K562 (cell line): Measurements from ENCODE around the gene SIM1. TPM values are rescaled to one million over a fixed set of nuclear protein-coding genes. Genes with fewer than 3 reads are reported as not detected.

ENCODE experiments used
- ATAC-seq: fragments of 200-7000 bp; cut with Tn5 transposase; 3 replicates; pipeline ENCODE4 v1.9.1; 2020; ENCODE audit warnings: moderate library complexity
- BruUV-seq: library from RNA; stranded (reverse); fragments of 400-500 nt; replicated peaks from 2 replicates; lab custom pipeline; 2021; lab: Mats Ljungman, UMichigan
- CTCF ChIA-PET: fragments of 300-600 bp; formaldehyde crosslinking; extraction: SDS; loops from one replicate; lab custom pipeline; 2021; ENCODE audit warnings: low intra/inter-chr PET ratio; lab: Yijun Ruan, JAX
- POLR2A ChIA-PET: fragments of 300-600, 350-650 bp; sonication (Branson Sonifier 250); formaldehyde crosslinking; extraction: SDS; loops from one replicate; lab custom pipeline; 2021; ENCODE audit warnings: antibody characterized with exemption, inconsistent platforms; lab: Yijun Ruan, JAX
- DNase-seq, 4 experiments: peaks; one replicate each; pipeline versions ENCODE4 v3.0.0 to v3.0.0-alpha.2; 2011 to 2018; ENCODE audit warnings: low spot score in 3 of 4, mixed read lengths in 3 of 4; ENCODE audit errors: extremely low read depth in 1 of 4
- FAIRE-seq: peaks from 2 replicates; lab custom pipeline; 2011; peaks lifted over from hg19 to GRCh38; lab: Jason Lieb, UNC
- H2AFZ ChIP-seq: 2 replicates; pipeline ENCODE4 v1.6.0; 2011; ENCODE audit warnings: low read depth, low read length, control low read depth, inconsistent platforms
- H3K27ac ChIP-seq: fragments of 200-600 bp; 3 replicates; pipeline ENCODE4 v1.8.0; 2011; ENCODE audit warnings: low read depth, mild to moderate bottlenecking, control low read depth, inconsistent platforms, low read length, moderate library complexity, mixed read lengths; ENCODE audit errors: extremely low read depth
- H3K27me3 ChIP-seq, 2 experiments: fragments of 300-600 bp in 1 of 2; 2 replicates in 1 of 2; 3 replicates in 1 of 2; pipeline versions ENCODE4 v1.6.0 to v1.8.0; 2011; ENCODE audit warnings: inconsistent platforms in 2 of 2, low read length in 2 of 2, mild to moderate bottlenecking in 1 of 2, mixed read lengths in 1 of 2, moderate library complexity in 1 of 2; ENCODE audit not compliant: control insufficient read depth in 2 of 2, insufficient read depth in 2 of 2
- H3K36me3 ChIP-seq: fragments of 300-600 bp; 3 replicates; pipeline ENCODE4 v1.8.0; 2011; ENCODE audit warnings: mild to moderate bottlenecking, low read length, inconsistent platforms; ENCODE audit not compliant: control insufficient read depth, insufficient read depth
- H3K4me1 ChIP-seq, 2 experiments: fragments of 200-600 bp in 1 of 2; replicated peaks in 1 of 2; 2 replicates in 1 of 2; 3 replicates in 1 of 2; pipeline versions ENCODE4 v1.5.1 to v1.8.0; 2011; ENCODE audit warnings: inconsistent platforms in 2 of 2, low read length in 2 of 2, mild to moderate bottlenecking in 1 of 2, mixed read lengths in 1 of 2, moderate library complexity in 1 of 2; ENCODE audit not compliant: control insufficient read depth in 2 of 2, insufficient read depth in 2 of 2
- H3K4me2 ChIP-seq: 2 replicates; pipeline ENCODE4 v1.6.1; 2011; ENCODE audit warnings: low read length, control low read depth, inconsistent platforms, mixed read lengths; ENCODE audit not compliant: insufficient read depth
- H3K4me3 ChIP-seq: fragments of 200-600 bp; sonication (generic), shearing (Covaris generic); 2 replicates; pipeline ENCODE4 v1.5.1; 2016; ENCODE audit warnings: control low read depth, inconsistent platforms
- H3K79me2 ChIP-seq: fragments of 200-600 bp; 3 replicates; pipeline ENCODE4 v1.8.0; 2011; ENCODE audit warnings: low read length, inconsistent platforms; ENCODE audit not compliant: control insufficient read depth, insufficient read depth
- H3K9ac ChIP-seq, 2 experiments: 2 replicates each; pipeline versions ENCODE4 v1.6.0 to v1.6.1; 2011; ENCODE audit warnings: low read depth in 2 of 2, low read length in 2 of 2, control low read depth in 1 of 2, inconsistent platforms in 1 of 2, mild to moderate bottlenecking in 1 of 2, mixed read lengths in 1 of 2; ENCODE audit not compliant: insufficient read depth in 1 of 2
- H3K9me1 ChIP-seq: one replicate; pipeline ENCODE4 v1.6.0; 2011; ENCODE audit warnings: inconsistent platforms, mild to moderate bottlenecking, low read length, moderate library complexity; ENCODE audit not compliant: control insufficient read depth, insufficient read depth
- H3K9me3 ChIP-seq: replicated peaks from 2 replicates; pipeline ENCODE4 v1.5.1; 2011; ENCODE audit warnings: low read depth, low read length, inconsistent platforms; ENCODE audit not compliant: control insufficient read depth, insufficient read depth
- H4K20me1 ChIP-seq: replicated peaks from 2 replicates; pipeline ENCODE4 v1.6.1; 2011; ENCODE audit warnings: low read length, inconsistent platforms, mixed read lengths; ENCODE audit not compliant: control insufficient read depth, insufficient read depth
- CBX8 ChIP-seq: fragments of 200-600 bp; sonication (generic); IDR thresholded peaks from 2 replicates; pipeline ENCODE4 v1.6.1; 2012; ENCODE audit warnings: borderline replicate concordance, mixed run types, low read depth, mild to moderate bottlenecking, moderate library complexity, mixed read lengths, low read length, control low read depth, inconsistent platforms; ENCODE audit not compliant: poor library complexity, severe bottlenecking; ENCODE audit errors: extremely low read depth
- FOXA3 ChIP-seq, 2 experiments: fragments of 450-650 bp in 1 of 2; sonication (generic) in 1 of 2; formaldehyde crosslinking; IDR thresholded peaks in 1 of 2; conservative IDR thresholded peaks in 1 of 2; 2 replicates each; pipeline versions ENCODE4 v1.4.0 to v1.8.0; 2020 to 2022; ENCODE audit warnings: mild to moderate bottlenecking in 2 of 2, missing genetic modification reagents in 1 of 2
- HMGN3 ChIP-seq: IDR thresholded peaks from 2 replicates; pipeline ENCODE4 v1.6.1; 2011; ENCODE audit warnings: borderline replicate concordance, low read depth, mild to moderate bottlenecking, mixed read lengths, low read length; ENCODE audit not compliant: insufficient read length; ENCODE audit errors: extremely low read depth
- SOX6 ChIP-seq: fragments of 450-650 bp; IDR thresholded peaks from 2 replicates; pipeline ENCODE4 v1.6.1; 2014; ENCODE audit warnings: mild to moderate bottlenecking
- SPI1 ChIP-seq: IDR thresholded peaks from 2 replicates; pipeline ENCODE4 v1.6.1; 2011; ENCODE audit warnings: low read depth, low read length, control low read depth, borderline replicate concordance
- ZNF780A ChIP-seq: fragments of 250-450 bp; sonication (Bioruptor Pico); IDR thresholded peaks from 2 replicates; pipeline ENCODE4 v1.5.0; 2021; ENCODE audit warnings: mild to moderate bottlenecking
- WGBS: fragments of 100-300 bp; shearing (Covaris generic); methylation state at CpG from one replicate; pipeline ENCODE4 v1.1.6; 2016; ENCODE audit warnings: low coverage, mixed read lengths; ENCODE audit not compliant: insufficient coverage; ENCODE audit errors: missing lambda C conversion rate; 5-methylcytosine and 5-hydroxymethylcytosine counted together
- in situ Hi-C: fragments of 300-500 bp; cut with MboI; formaldehyde crosslinking; loops from 4 replicates; pipeline ENCODE4 v1.15.0; 2018; ENCODE audit warnings: inconsistent platforms, mixed read lengths
- intact Hi-C: fragments of 100-400 bp; cut with micrococcal nuclease; formaldehyde crosslinking; loops from 2 replicates; pipeline ENCODE4 v1.14.2; 2022
- polyA plus RNA-seq, 8 experiments: library from polyadenylated mRNA; depleted of rRNA in 4 of 8; stranded (reverse) in 5 of 8; unstranded in 3 of 8; fragments of >200 nt; fragmentation: Nextera tagmentation in 2 of 8; fragmentation: Illumina TruSeq in 1 of 8; extraction: Ambion mirVana in 2 of 8; extraction: Trizol in 1 of 8; gene quantifications; 2 replicates each; pipeline versions ENCODE4 v1.2.1 to v1.2.3, GENCODE V29; 2011 to 2014; ENCODE audit warnings: inconsistent platforms in 1 of 8, missing spikeins in 1 of 8
- total RNA-seq, 7 experiments: library from RNA; depleted of rRNA in 6 of 7; stranded (reverse); fragments of >200 nt in 6 of 7; fragmentation: Illumina TruSeq in 2 of 7; extraction: Trizol in 2 of 7; gene quantifications; 2 replicates each; pipeline versions ENCODE4 v1.2.1 to v1.2.3, GENCODE V29; 2011 to 2021; ENCODE audit warnings: low replicate concordance in 1 of 7
- TF ChIP-seq, protein P1 (sequence below): fragments of 450-650 bp; formaldehyde crosslinking; IDR thresholded peaks from 2 replicates; pipeline ENCODE4 v1.4.0; 2022; ENCODE audit warnings: missing genetic modification characterization
- TF ChIP-seq, protein P2 (sequence below): fragments of 250-450 bp; sonication (Bioruptor Pico); IDR thresholded peaks from 2 replicates; pipeline ENCODE4 v1.4.0; 2020; ENCODE audit warnings: mild to moderate bottlenecking, moderate library complexity

The SIM1 gene
- total and polyA plus RNA-seq, 9 of the 15 experiments (the other 6 are each of a cell fraction or from before 2014, with no cell fraction given), result not detected

GRCh38 chr6:100376103-100376502, 88.6 kb downstream of the SIM1 start:
- no peak overlapping the region for H3K27ac ChIP-seq
- DNase-seq, result no peak
- H4K20me1 ChIP-seq, result no peaks in the 10 kb centered on the region
- no peak overlapping the region for H3K9ac ChIP-seq
- no peak for ATAC-seq
- H3K36me3 ChIP-seq, result no peaks in the 10 kb centered on the region
- peaks cover 0 to 11% of the 10 kb centered on the region in 2 experiments; a peak in 3 of 5 replicates for H3K27me3 ChIP-seq
- H3K79me2 ChIP-seq, result no peaks in the 10 kb centered on the region
- H3K9me3 ChIP-seq, result no peaks in the 10 kb centered on the region
- no peaks in the 10 kb centered on the region for H3K4me1 ChIP-seq
- intact Hi-C loops, result no loop called here
- H3K9me1 ChIP-seq, result no peaks in the 10 kb centered on the region
- WGBS, result 0% methylated on average over 3 of the region's 3 CpGs
- no peak overlapping the region for H3K4me2 ChIP-seq
- no peak overlapping the region for H2AFZ ChIP-seq
- no TSS peak for BruUV-seq
- ChIA-PET CTCF (no interaction called here), POLR2A (no interaction called here)
- H3K4me3 ChIP-seq, result no peak overlapping the region
- FAIRE-seq, result no peak
- in situ Hi-C loops, result no loop called here
- TF ChIP-seq SPI1, result peak; percentile 51; the same call in 1 of the 2 replicates
- peak in 1 of 2 experiments; percentile 57; a peak in 2 of 4 replicates for TF ChIP-seq FOXA3 (CRISPR knock-in tag; conservative IDR thresholded peaks at IDR 0.05 in 1 of 2, IDR thresholded peaks at IDR 0.05 in 1 of 2)
- TF ChIP-seq SOX6, result no peak

- 2% methylated on average over 11 of the region's 11 CpGs for WGBS
- Histone ChIP-seq H3K9me3 (no peaks in the 10 kb centered on the region), H3K4me2 (no peak overlapping the region), H3K9ac (no peak overlapping the region), H3K27me3 (no peaks in the 10 kb centered on the region; a peak in 1 of 5 replicates), H3K36me3 (no peaks in the 10 kb centered on the region), H3K4me1 (no peaks in the 10 kb centered on the region), H2AFZ (no peak overlapping the region), H3K79me2 (no peaks in the 10 kb centered on the region), H4K20me1 (no peaks in the 10 kb centered on the region), H3K9me1 (no peaks in the 10 kb centered on the region), H3K27ac (no peak overlapping the region), H3K4me3 (no peak overlapping the region)
- FAIRE-seq, result no peak
- ATAC-seq, result no peak
- no TSS peak for BruUV-seq
- CTCF ChIA-PET, result no interaction called here
- intact Hi-C loops (no loop called here), in situ Hi-C loops (no loop called here)
- DNase-seq, result no peak
- POLR2A ChIA-PET, result interaction anchor here (0.6 to 0.8 kb wide), 2 partner anchors 9 to 1535 kb away, joined by 3 read pairs; no protein-coding TSS in a partner anchor
- no peak for TF ChIP-seq ZNF780A (CRISPR knock-in tag)
- no peak for TF ChIP-seq HMGN3
- TF ChIP-seq, protein P1, sequence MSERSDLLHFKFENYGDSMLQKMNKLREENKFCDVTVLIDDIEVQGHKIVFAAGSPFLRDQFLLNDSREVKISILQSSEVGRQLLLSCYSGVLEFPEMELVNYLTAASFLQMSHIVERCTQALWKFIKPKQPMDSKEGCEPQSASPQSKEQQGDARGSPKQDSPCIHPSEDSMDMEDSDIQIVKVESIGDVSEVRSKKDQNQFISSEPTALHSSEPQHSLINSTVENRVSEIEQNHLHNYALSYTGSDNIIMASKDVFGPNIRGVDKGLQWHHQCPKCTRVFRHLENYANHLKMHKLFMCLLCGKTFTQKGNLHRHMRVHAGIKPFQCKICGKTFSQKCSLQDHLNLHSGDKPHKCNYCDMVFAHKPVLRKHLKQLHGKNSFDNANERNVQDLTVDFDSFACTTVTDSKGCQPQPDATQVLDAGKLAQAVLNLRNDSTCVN, result no peak
- TF ChIP-seq, protein P2, sequence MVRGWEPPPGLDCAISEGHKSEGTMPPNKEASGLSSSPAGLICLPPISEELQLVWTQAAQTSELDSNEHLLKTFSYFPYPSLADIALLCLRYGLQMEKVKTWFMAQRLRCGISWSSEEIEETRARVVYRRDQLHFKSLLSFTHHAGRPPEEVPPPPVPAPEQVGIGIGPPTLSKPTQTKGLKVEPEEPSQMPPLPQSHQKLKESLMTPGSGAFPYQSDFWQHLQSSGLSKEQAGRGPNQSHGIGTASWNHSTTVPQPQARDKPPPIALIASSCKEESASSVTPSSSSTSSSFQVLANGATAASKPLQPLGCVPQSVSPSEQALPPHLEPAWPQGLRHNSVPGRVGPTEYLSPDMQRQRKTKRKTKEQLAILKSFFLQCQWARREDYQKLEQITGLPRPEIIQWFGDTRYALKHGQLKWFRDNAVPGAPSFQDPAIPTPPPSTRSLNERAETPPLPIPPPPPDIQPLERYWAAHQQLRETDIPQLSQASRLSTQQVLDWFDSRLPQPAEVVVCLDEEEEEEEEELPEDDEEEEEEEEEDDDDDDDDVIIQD (CRISPR knock-in tag), result no peak
- no peak for TF ChIP-seq CBX8
Observed at GRCh38 chr6:100372326-100373091, 92.2 kb downstream of the SIM1 start.
